ENCODE results near the gene TMPRSS6.

The TMPRSS6 gene

DNA sequence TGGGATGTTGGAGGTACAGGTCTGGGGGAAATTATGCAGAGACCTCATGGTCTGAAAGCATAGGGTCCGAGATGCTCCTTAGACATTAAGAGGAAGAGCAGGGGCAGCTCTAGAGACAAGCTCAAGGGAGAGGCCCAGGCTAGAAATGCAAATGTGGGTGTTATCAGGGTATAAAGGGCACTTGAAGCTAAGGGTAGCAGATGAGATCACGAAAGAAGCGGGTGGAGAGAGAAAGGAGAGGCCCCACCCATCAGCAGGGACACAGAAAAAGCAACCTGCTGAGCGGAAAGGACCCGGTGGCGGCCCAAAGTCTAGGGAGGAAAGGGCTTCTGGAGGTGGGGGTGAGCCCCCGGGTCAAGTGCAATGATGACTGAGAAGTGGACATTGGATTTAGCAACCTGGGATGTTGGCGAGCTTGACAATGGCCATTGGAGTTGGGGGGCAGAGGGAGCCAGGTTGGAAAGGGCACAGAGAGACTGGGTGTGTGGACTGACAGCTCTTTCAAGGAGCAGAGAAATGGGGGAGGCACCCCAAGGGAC lies 8.9 kb downstream of the TMPRSS6 start:
- TF ChIP-seq, protein P1, sequence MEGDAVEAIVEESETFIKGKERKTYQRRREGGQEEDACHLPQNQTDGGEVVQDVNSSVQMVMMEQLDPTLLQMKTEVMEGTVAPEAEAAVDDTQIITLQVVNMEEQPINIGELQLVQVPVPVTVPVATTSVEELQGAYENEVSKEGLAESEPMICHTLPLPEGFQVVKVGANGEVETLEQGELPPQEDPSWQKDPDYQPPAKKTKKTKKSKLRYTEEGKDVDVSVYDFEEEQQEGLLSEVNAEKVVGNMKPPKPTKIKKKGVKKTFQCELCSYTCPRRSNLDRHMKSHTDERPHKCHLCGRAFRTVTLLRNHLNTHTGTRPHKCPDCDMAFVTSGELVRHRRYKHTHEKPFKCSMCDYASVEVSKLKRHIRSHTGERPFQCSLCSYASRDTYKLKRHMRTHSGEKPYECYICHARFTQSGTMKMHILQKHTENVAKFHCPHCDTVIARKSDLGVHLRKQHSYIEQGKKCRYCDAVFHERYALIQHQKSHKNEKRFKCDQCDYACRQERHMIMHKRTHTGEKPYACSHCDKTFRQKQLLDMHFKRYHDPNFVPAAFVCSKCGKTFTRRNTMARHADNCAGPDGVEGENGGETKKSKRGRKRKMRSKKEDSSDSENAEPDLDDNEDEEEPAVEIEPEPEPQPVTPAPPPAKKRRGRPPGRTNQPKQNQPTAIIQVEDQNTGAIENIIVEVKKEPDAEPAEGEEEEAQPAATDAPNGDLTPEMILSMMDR (IDR thresholded peaks at IDR 0.05; ENCODE audit: low read depth, low read length, missing control alignments): no peak
- no peak overlapping the region for H3K4me3 ChIP-seq (replicated peaks; ENCODE audit: low read depth, low read length)

DNA sequence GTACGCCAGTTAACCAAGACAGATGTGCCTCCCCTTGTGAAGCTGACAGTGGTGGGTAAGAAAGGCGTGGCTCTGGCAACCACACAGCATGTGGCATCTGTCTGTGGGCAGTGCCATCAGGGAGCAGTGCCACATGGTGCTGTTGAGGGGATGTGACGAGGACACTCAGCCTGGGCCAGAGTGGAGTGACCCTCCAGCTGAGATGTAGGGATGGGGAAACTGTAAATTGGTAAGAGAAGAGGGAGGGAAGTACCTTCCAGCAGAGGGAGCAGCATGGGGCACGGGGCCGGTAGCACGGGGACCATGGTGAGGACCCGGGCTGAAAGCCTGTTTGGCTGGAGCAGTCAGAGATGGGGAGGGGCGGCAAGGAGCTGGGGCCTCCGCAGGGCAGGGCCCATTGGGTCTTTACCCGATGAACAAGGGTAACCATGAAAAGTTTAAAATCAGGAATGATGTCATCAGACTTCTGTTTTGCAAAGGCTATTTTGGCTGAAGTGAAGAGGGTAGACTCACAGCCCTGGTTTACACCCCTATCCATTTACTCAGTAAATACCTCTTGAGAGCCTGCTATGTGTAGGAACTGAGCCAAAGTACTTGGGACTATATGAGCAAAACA lies 10.4 kb downstream of the TMPRSS6 start:
- TF ChIP-seq, protein P1 (IDR thresholded peaks at IDR 0.05; ENCODE audit: low read depth, low read length, missing control alignments): peak; percentile 29
- no peak for DNase-seq (ENCODE audit: extremely low read depth, low read depth)
- H3K4me3 ChIP-seq (replicated peaks; ENCODE audit: low read depth, low read length): no peak overlapping the region

More for the DNA sequence above, 8.9 kb downstream of the TMPRSS6 start:
- no peak for DNase-seq (ENCODE audit: extremely low read depth, low read depth)

- H3K4me3 ChIP-seq (replicated peaks; ENCODE audit: low read depth, low read length): no peak overlapping the region
- TF ChIP-seq, protein P1 (IDR thresholded peaks at IDR 0.05; ENCODE audit: low read depth, low read length, missing control alignments): no peak
- no peak for DNase-seq (ENCODE audit: extremely low read depth, low read depth)
These were observed 12.2 kb downstream of the TMPRSS6 start for GRCh38 chr22:37097346-37097745.

- H3K4me3 ChIP-seq (replicated peaks; ENCODE audit: low read depth, low read length): no peak overlapping the region
- DNase-seq (ENCODE audit: extremely low read depth, low read depth): no peak
- TF ChIP-seq, protein P1 (IDR thresholded peaks at IDR 0.05; ENCODE audit: low read depth, low read length, missing control alignments): no peak
These were observed 14.4 kb downstream of the TMPRSS6 start for GRCh38 chr22:37095113-37095512.

DNA sequence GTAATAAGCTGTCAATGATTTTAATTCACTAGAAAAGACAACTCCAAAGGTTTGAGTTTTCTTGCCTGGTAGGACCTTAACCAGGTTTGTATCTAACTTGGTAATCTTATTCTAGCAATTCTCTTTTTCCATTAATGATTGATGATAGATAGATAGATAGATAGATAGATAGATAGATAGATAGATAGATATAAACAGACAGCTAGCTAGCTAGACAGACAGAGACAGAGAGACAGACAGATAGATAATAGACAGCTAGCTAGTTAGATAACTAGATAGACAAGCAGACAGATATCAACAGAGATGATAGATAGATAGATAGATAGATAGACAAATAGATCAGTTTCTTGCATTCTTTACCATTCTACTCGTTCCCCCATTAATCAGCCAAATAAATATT lies 15.3 kb downstream of the TMPRSS6 start:
- no peak overlapping the region for H3K4me3 ChIP-seq (replicated peaks; ENCODE audit: low read depth, low read length)
- no peak for DNase-seq (ENCODE audit: extremely low read depth, low read depth)
- TF ChIP-seq, protein P1 (IDR thresholded peaks at IDR 0.05; ENCODE audit: low read depth, low read length, missing control alignments): no peak

- H3K4me3 ChIP-seq (replicated peaks; ENCODE audit: low read depth, low read length): no peak overlapping the region
- no peak for DNase-seq (ENCODE audit: extremely low read depth, low read depth)
- TF ChIP-seq, protein P1 (IDR thresholded peaks at IDR 0.05; ENCODE audit: low read depth, low read length, missing control alignments): no peak
These were observed 16.5 kb downstream of the TMPRSS6 start for GRCh38 chr22:37092997-37093396.

DNA sequence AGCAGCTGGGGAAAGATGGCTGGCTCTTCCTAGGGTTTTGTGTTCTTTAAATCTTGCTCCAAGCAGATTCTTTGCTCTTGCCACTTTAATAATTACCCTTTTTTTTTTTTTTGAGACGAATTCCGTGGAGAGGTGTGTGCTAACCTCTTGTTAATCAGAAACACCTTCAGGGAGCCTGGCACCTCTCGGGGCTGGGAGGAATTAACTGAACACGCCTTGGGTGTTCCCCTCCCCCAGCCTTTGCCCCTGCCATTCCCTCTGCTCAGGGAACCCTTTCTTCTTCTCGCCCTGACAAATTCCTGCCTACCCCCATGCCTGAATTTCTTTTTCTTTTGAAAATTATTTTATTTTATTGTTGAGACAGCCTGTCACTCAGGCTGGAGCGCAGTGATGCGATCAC lies 17.5 kb downstream of the TMPRSS6 start:
- no peak overlapping the region for H3K4me3 ChIP-seq (replicated peaks; ENCODE audit: low read depth, low read length)
- TF ChIP-seq, protein P1 (IDR thresholded peaks at IDR 0.05; ENCODE audit: low read depth, low read length, missing control alignments): no peak
- DNase-seq (ENCODE audit: extremely low read depth, low read depth): no peak
